H1 (cell line): ENCODE data around the gene EPHA10. TPM values are rescaled to one million over a fixed set of nuclear protein-coding genes. Genes with fewer than 3 reads are reported as not detected.

Source experiments
- CTCF ChIA-PET: fragments of 300-600 bp; sonication (Branson Sonifier 250); formaldehyde crosslinking; loops from one replicate; lab custom pipeline; 2021; ENCODE audit not compliant: partially characterized antibody; lab: Charles Lee
- POLR2A ChIA-PET: fragments of 300-600 bp; sonication (Branson Sonifier 250); formaldehyde crosslinking; loops from one replicate; lab custom pipeline; 2021; ENCODE audit warnings: inconsistent platforms; ENCODE audit not compliant: partially characterized antibody; lab: Charles Lee
- DNase-seq, 2 experiments: peaks; one replicate each; pipeline versions ENCODE4 v3.0.0 to v3.0.0-alpha.2; 2010 to 2022; ENCODE audit warnings: low spot score in 2 of 2, low read depth in 1 of 2, mixed read lengths in 1 of 2
- FAIRE-seq: peaks from 2 replicates; lab custom pipeline; 2011; peaks lifted over from hg19 to GRCh38; lab: Jason Lieb, UNC
- H2AFZ ChIP-seq: 2 replicates; pipeline ENCODE4 v1.8.1; 2012; ENCODE audit warnings: low read length, inconsistent platforms
- H2AK5ac ChIP-seq: 2 replicates; pipeline ENCODE4 v1.6.1; 2013; ENCODE audit warnings: low read depth, low read length
- H2BK120ac ChIP-seq: replicated peaks from 2 replicates; pipeline ENCODE3; 2013; ENCODE audit warnings: low read depth, low read length, inconsistent platforms
- H2BK12ac ChIP-seq: 2 replicates; pipeline ENCODE4 v1.6.1; 2013; ENCODE audit warnings: low read depth, low read length
- H2BK15ac ChIP-seq: 2 replicates; pipeline ENCODE4 v1.6.1; 2013; ENCODE audit warnings: low read length
- H2BK20ac ChIP-seq: 2 replicates; pipeline ENCODE4 v1.6.1; 2013; ENCODE audit warnings: low read length
- H2BK5ac ChIP-seq: 2 replicates; pipeline ENCODE4 v1.6.1; 2013; ENCODE audit warnings: low read depth, low read length
- H3K14ac ChIP-seq: 2 replicates; pipeline ENCODE4 v1.6.1; 2013; ENCODE audit warnings: inconsistent platforms; ENCODE audit not compliant: insufficient read length
- H3K18ac ChIP-seq: 2 replicates; pipeline ENCODE4 v1.6.1; 2013; ENCODE audit warnings: low read length; ENCODE audit errors: extremely low read depth
- H3K23ac ChIP-seq: 2 replicates; pipeline ENCODE4 v1.6.1; 2013; ENCODE audit warnings: inconsistent platforms; ENCODE audit not compliant: insufficient read length
- H3K23me2 ChIP-seq: 2 replicates; pipeline ENCODE4 v1.6.1; 2013; ENCODE audit warnings: low read depth, low read length
- H3K27ac ChIP-seq: 2 replicates; pipeline ENCODE4 v1.6.1; 2011; ENCODE audit warnings: low read depth, low read length, inconsistent platforms
- H3K27me3 ChIP-seq, 4 experiments: replicated peaks in 1 of 4; 1 replicate in 1 of 4; 2 replicates in 3 of 4; pipeline versions ENCODE4 v1.6.1 to v1.8.1; 2011 to 2013; ENCODE audit warnings: low read length in 3 of 4, mild to moderate bottlenecking in 3 of 4, inconsistent platforms in 2 of 4, mixed read lengths in 2 of 4, moderate library complexity in 1 of 4; ENCODE audit not compliant: control insufficient read depth in 3 of 4, insufficient read depth in 3 of 4; ENCODE audit errors: extremely low read depth in 1 of 4
- H3K36me3 ChIP-seq, 4 experiments: 2 replicates each; pipeline versions ENCODE4 v1.6.1 to v1.8.1; 2011 to 2013; ENCODE audit warnings: mild to moderate bottlenecking in 4 of 4, low read length in 3 of 4, moderate library complexity in 2 of 4, control low read depth in 1 of 4, inconsistent platforms in 1 of 4; ENCODE audit not compliant: insufficient read depth in 4 of 4, control insufficient read depth in 2 of 4
- H3K4ac ChIP-seq: replicated peaks from 2 replicates; pipeline ENCODE3; 2013; ENCODE audit warnings: low read length, low read depth, mixed read lengths, inconsistent platforms; ENCODE audit not compliant: insufficient read length
- H3K4me1 ChIP-seq, 4 experiments: replicated peaks in 1 of 4; 1 replicate in 1 of 4; 2 replicates in 3 of 4; pipeline versions ENCODE4 v1.6.1 to v1.8.1; 2011 to 2013; ENCODE audit warnings: low read length in 3 of 4, inconsistent platforms in 2 of 4, mixed read lengths in 1 of 4; ENCODE audit not compliant: insufficient read depth in 4 of 4, control insufficient read depth in 3 of 4
- H3K4me2 ChIP-seq, 2 experiments: 2 replicates each; pipeline versions ENCODE4 v1.6.1 to v1.8.1; 2011 to 2013; ENCODE audit warnings: low read depth in 2 of 2, low read length in 2 of 2, control low read depth in 1 of 2, inconsistent platforms in 1 of 2, mild to moderate bottlenecking in 1 of 2; ENCODE audit not compliant: insufficient read depth in 1 of 2
- H3K4me3 ChIP-seq, 4 experiments: fragments of 200-600, 300-600 bp in 1 of 4; sonication (generic), shearing (Covaris generic), sonication (Bioruptor Twin) in 1 of 4; 2 replicates each; pipeline versions ENCODE4 v1.5.1 to v1.8.1; 2011 to 2016; ENCODE audit warnings: low read length in 4 of 4, low read depth in 3 of 4, control low read depth in 2 of 4, inconsistent platforms in 2 of 4, mild to moderate bottlenecking in 2 of 4, mixed read lengths in 1 of 4, moderate library complexity in 1 of 4; ENCODE audit not compliant: insufficient read depth in 2 of 4; ENCODE audit errors: extremely low read depth in 1 of 4
- H3K56ac ChIP-seq: replicated peaks from 2 replicates; pipeline ENCODE3; 2013; ENCODE audit warnings: low read depth, mild to moderate bottlenecking, mixed read lengths, low read length, inconsistent platforms; ENCODE audit not compliant: insufficient read length
- H3K79me1 ChIP-seq: 2 replicates; pipeline ENCODE4 v1.6.1; 2013; ENCODE audit warnings: low read depth, low read length, control low read depth
- H3K79me2 ChIP-seq, 2 experiments: 2 replicates each; pipeline versions ENCODE4 v1.6.1 to v1.8.1; 2012 to 2013; ENCODE audit warnings: low read length in 2 of 2, mild to moderate bottlenecking in 2 of 2, inconsistent platforms in 1 of 2; ENCODE audit not compliant: insufficient read depth in 2 of 2, control insufficient read depth in 1 of 2
- H3K9ac ChIP-seq, 4 experiments: replicated peaks in 1 of 4; 1 replicate in 1 of 4; 2 replicates in 3 of 4; pipeline versions ENCODE4 v1.6.1 to v1.8.1; 2011 to 2013; ENCODE audit warnings: low read depth in 3 of 4, low read length in 3 of 4, control low read depth in 2 of 4, mild to moderate bottlenecking in 2 of 4, moderate library complexity in 2 of 4, inconsistent platforms in 1 of 4; ENCODE audit errors: extremely low read depth in 1 of 4
- H3K9me3 ChIP-seq, 2 experiments: 2 replicates each; pipeline versions ENCODE4 v1.6.1 to v1.8.1; 2012 to 2013; ENCODE audit warnings: mild to moderate bottlenecking in 2 of 2, moderate library complexity in 2 of 2, control low read depth in 1 of 2, inconsistent platforms in 1 of 2, low read depth in 1 of 2, low read length in 1 of 2, mixed read lengths in 1 of 2; ENCODE audit not compliant: insufficient read depth in 2 of 2
- H4K20me1 ChIP-seq, 2 experiments: replicated peaks in 1 of 2; 2 replicates each; pipeline versions ENCODE3 to v1.8.1; 2011 to 2013; ENCODE audit warnings: inconsistent platforms in 2 of 2, low read length in 2 of 2, mild to moderate bottlenecking in 1 of 2; ENCODE audit not compliant: insufficient read depth in 2 of 2, control insufficient read depth in 1 of 2
- H4K5ac ChIP-seq: 2 replicates; pipeline ENCODE4 v1.6.1; 2013; ENCODE audit warnings: low read length, low read depth, mixed read lengths, inconsistent platforms; ENCODE audit not compliant: insufficient read length
- H4K8ac ChIP-seq: 2 replicates; pipeline ENCODE4 v1.8.0; 2013; ENCODE audit warnings: mild to moderate bottlenecking, moderate library complexity, low read length, inconsistent platforms; ENCODE audit not compliant: insufficient read depth; ENCODE audit errors: extremely low read depth
- H4K91ac ChIP-seq: replicated peaks from 2 replicates; pipeline ENCODE3; 2013; ENCODE audit warnings: low read length, mixed read lengths, inconsistent platforms; ENCODE audit not compliant: insufficient read length
- ATF3 ChIP-seq: IDR thresholded peaks from 2 replicates; pipeline ENCODE4 v1.6.1; 2011; ENCODE audit warnings: low read depth, mild to moderate bottlenecking, low read length; ENCODE audit not compliant: insufficient read depth
- CBX5 ChIP-seq: fragments of 300-800, 300-1000 bp; sonication (generic); IDR thresholded peaks from 2 replicates; pipeline ENCODE4 v1.7.1; 2016; ENCODE audit warnings: antibody characterized with exemption, low read length, low read depth
- CTCF ChIP-seq, 3 experiments: IDR thresholded peaks; 1 replicate in 2 of 3; 2 replicates in 1 of 3; pipeline versions ENCODE4 v1.5.1 to v1.6.1; 2011; ENCODE audit warnings: low read length in 3 of 3, mild to moderate bottlenecking in 3 of 3, inconsistent platforms in 2 of 3, low read depth in 1 of 3, moderate library complexity in 1 of 3; ENCODE audit not compliant: insufficient read depth in 1 of 3; ENCODE audit errors: control extremely low read depth in 1 of 3
- EGR1 ChIP-seq: IDR thresholded peaks from 2 replicates; pipeline ENCODE4 v1.6.1; 2011; ENCODE audit warnings: low read depth, low read length, borderline replicate concordance
- KDM4A ChIP-seq: IDR thresholded peaks from one replicate; pipeline ENCODE4 v1.7.1; 2012; ENCODE audit warnings: low read depth, mild to moderate bottlenecking, moderate library complexity, low read length, inconsistent platforms; ENCODE audit not compliant: severe bottlenecking
- RAD21 ChIP-seq, 2 experiments: IDR thresholded peaks in 1 of 2; conservative IDR thresholded peaks in 1 of 2; 2 replicates each; pipeline ENCODE4 v1.6.1; 2011; ENCODE audit warnings: low read depth in 2 of 2, low read length in 2 of 2, improper control_type of control experiment in 1 of 2, inconsistent platforms in 1 of 2, mild to moderate bottlenecking in 1 of 2, moderate library complexity in 1 of 2
- TAF1 ChIP-seq: IDR thresholded peaks from 2 replicates; pipeline ENCODE4 v1.6.1; 2011; ENCODE audit warnings: mild to moderate bottlenecking, low read depth, low read length
- WGBS, 2 experiments: shearing (Covaris generic) in 1 of 2; methylation state at CpG; one replicate each; pipeline versions ENCODE4 v1.1.6 to v1.1.7; 2013 to 2015; ENCODE audit warnings: low lambda C conversion rate in 2 of 2, mixed read lengths in 2 of 2, inconsistent platforms in 1 of 2, low coverage in 1 of 2, missing lambda C conversion rate in 1 of 2; ENCODE audit not compliant: insufficient replicate concordance in 2 of 2, insufficient coverage in 1 of 2, insufficient read length in 1 of 2; ENCODE audit errors: extremely low coverage in 1 of 2, missing lambda C conversion rate in 1 of 2; 5-methylcytosine and 5-hydroxymethylcytosine counted together
- polyA plus RNA-seq, 7 experiments: library from polyadenylated mRNA; depleted of rRNA in 3 of 7; stranded (reverse) in 5 of 7; unstranded in 2 of 7; fragments of >200 nt in 5 of 7; fragments of 200-250 nt in 2 of 7; gene quantifications; 1 replicate in 5 of 7; 2 replicates in 1 of 7; 4 replicates in 1 of 7; pipeline versions ENCODE4 v1.2.1 to v1.2.3, GENCODE V29; 2011 to 2013; ENCODE audit warnings: missing spikeins in 2 of 7, mixed read lengths in 2 of 7
- total RNA-seq: library from RNA; stranded (reverse); fragmentation: NEBNext Ultra II Directional; extraction: Animal tissue kit (Norgen Biotek cat#: 25700); gene quantifications from 2 replicates; pipeline ENCODE4 v1.2.1, GENCODE V29; 2021

Gene EPHA10
- total and polyA plus RNA-seq, 2 of the 8 experiments (the other 6 are each of a cell fraction or from before 2014, with no cell fraction given): 0.54 to 1.0 TPM

GRCh38 chr1:37765916-37766664, 1.2 kb upstream of the EPHA10 start:
- H2AK5ac ChIP-seq: no peak overlapping the region
- peaks cover 15 to 65% (median 55%) of the 10 kb centered on the region in 4 experiments for H3K27me3 ChIP-seq
- no peak overlapping the region for H3K56ac ChIP-seq
- no peak overlapping the region for H2BK120ac ChIP-seq
- H3K14ac ChIP-seq: no peak overlapping the region
- no peak overlapping the region for H3K23ac ChIP-seq
- peak overlapping the region; percentile 63; the same call in 1 of the 2 replicates for H2BK12ac ChIP-seq
- no peak overlapping the region for H4K91ac ChIP-seq
- peak overlapping the region; percentile 91 for H2AFZ ChIP-seq
- FAIRE-seq (no peak), DNase-seq (peak in 1 of 2 experiments; percentile 72)
- peak overlapping the region; percentile 60; the same call in 1 of the 2 replicates for H3K18ac ChIP-seq
- peaks cover 6 to 13% (median 10%) of the 10 kb centered on the region in 4 experiments; a peak in 6 of 7 replicates for H3K4me1 ChIP-seq
- peak overlapping the region; percentile 44; the same call in 1 of the 2 replicates for H2BK5ac ChIP-seq
- H3K4ac ChIP-seq: no peak overlapping the region
- H4K5ac ChIP-seq: no peak overlapping the region
- H4K20me1 ChIP-seq: peaks cover 0 to 13% of the 10 kb centered on the region in 2 experiments
- no peak overlapping the region for H2BK15ac ChIP-seq
- no peak overlapping the region for H3K9ac ChIP-seq
- no peaks in the 10 kb centered on the region for H3K79me2 ChIP-seq
- H3K23me2 ChIP-seq: peaks cover 15% of the 10 kb centered on the region; the same call in 1 of the 2 replicates
- ChIA-PET CTCF (interaction anchor here (0.7 to 2.9 kb wide), 16 partner anchors 9 to 135 kb away, joined by 3 to 12 read pairs (median 3); partner anchors contain the start of gene CDCA8), POLR2A (interaction anchor here (0.6 to 4.5 kb wide), 7 partner anchors 9 to 165 kb away, joined by 3 to 23 read pairs (median 4); partner anchors contain the start of genes C1orf122 and YRDC)
- H3K4me2 ChIP-seq: peak overlapping the region; percentile 80 to 87
- no peaks in the 10 kb centered on the region for H3K9me3 ChIP-seq
- H3K36me3 ChIP-seq: no peaks in the 10 kb centered on the region
- H3K4me3 ChIP-seq: peak overlapping the region; percentile 20 to 57 (median 44); a peak in 7 of 8 replicates
- H4K8ac ChIP-seq: no peak overlapping the region
- no peak overlapping the region for H2BK20ac ChIP-seq
- no peaks in the 10 kb centered on the region for H3K79me1 ChIP-seq
- WGBS, 2 experiments: 18% methylated on average over 25 of the region's 27 CpGs; no CpG with 5 or more reads in 1 of the 2 experiments
- no peak overlapping the region for H3K27ac ChIP-seq
- TF ChIP-seq KDM4A (peak; percentile 15), EGR1 (no peak), TAF1 (no peak), RAD21 (IDR thresholded peaks at IDR 0.05 in 1 of 2, conservative IDR thresholded peaks at IDR 0.05 in 1 of 2; ENCODE audit: low read depth in 2 of 2, low read length in 2 of 2) (peak; percentile 54 to 59), CBX5 (no peak), ATF3 (no peak), CTCF (IDR thresholded peaks at IDR 0.05; ENCODE audit: control extremely low read depth in 1 of 3, insufficient read depth in 1 of 3, low read depth in 1 of 3, low read length in 3 of 3) (peak; percentile 16 to 53 (median 42); a peak in 3 of 4 replicates)
